ENCODE measurements around the gene ASAP2. TPM values are rescaled to one million over a fixed set of nuclear protein-coding genes. Genes with fewer than 3 reads are reported as not detected.

The ASAP2 gene
- total RNA-seq, 1 experiment from 2014 or later = 12.6 TPM

GRCh38 chr2:9188823-9189222, 17.8 kb upstream of the ASAP2 start:
- H3K56ac ChIP-seq (ENCODE audit: insufficient read length, low read depth, low read length) = no peak overlapping the region
- Mint-ChIP-seq H3K27ac (no peak overlapping the region), H3K9me3 (no peaks in the 10 kb centered on the region), H3K36me3 (ENCODE audit: insufficient read depth in 1 of 3, low read depth in 3 of 3) (no peaks in the 10 kb centered on the region), H3K4me1 (peaks cover 9 to 15% of the 10 kb centered on the region in 2 experiments), H3K4me3 (no peak overlapping the region), H3K27me3 (ENCODE audit: low read depth) (peaks cover 5% of the 10 kb centered on the region)
- H3K9me3 ChIP-seq (ENCODE audit: control insufficient read depth, low read depth, low read length) = no peaks in the 10 kb centered on the region
- H3K14ac ChIP-seq (ENCODE audit: insufficient read depth, low read length) = no peak overlapping the region
- H4K8ac ChIP-seq (replicated peaks; ENCODE audit: insufficient read length, low read depth, low read length) = no peak overlapping the region
- H2BK120ac ChIP-seq (ENCODE audit: low read depth, low read length, poor library complexity, severe bottlenecking) = no peak overlapping the region
- no peaks in the 10 kb centered on the region for H3K27me3 ChIP-seq (ENCODE audit: insufficient read depth, low read length)
- H3K9ac ChIP-seq (ENCODE audit: extremely low read depth, insufficient read length, low read length) = no peak overlapping the region
- no peak overlapping the region for H2BK5ac ChIP-seq (ENCODE audit: insufficient read length, low read length)
- H4K5ac ChIP-seq (ENCODE audit: insufficient read length, low read depth, low read length) = no peak overlapping the region
- no CpG with 5 or more reads among the region's 6 CpGs for WGBS (ENCODE audit: extremely low coverage, insufficient read length, low lambda C conversion rate)
- DNase-seq = no peak
- no peak overlapping the region for H3K18ac ChIP-seq (ENCODE audit: insufficient read length, low read depth, low read length)
- no peak overlapping the region for H2BK15ac ChIP-seq (ENCODE audit: low read depth, low read length)
- H2AK5ac ChIP-seq (ENCODE audit: insufficient read length, low read length) = no peak overlapping the region
- no peak overlapping the region for H3K4me2 ChIP-seq (ENCODE audit: insufficient read depth, insufficient read length, low read length)
- no peaks in the 10 kb centered on the region for H3K23me2 ChIP-seq (ENCODE audit: insufficient read length, low read depth, low read length, poor library complexity, severe bottlenecking)
- no peak overlapping the region for H2AFZ ChIP-seq (ENCODE audit: low read length)
- no peak overlapping the region for H3K27ac ChIP-seq (ENCODE audit: insufficient read length, low read depth, low read length)
- H4K91ac ChIP-seq (ENCODE audit: insufficient read length, low read depth, low read length) = no peak overlapping the region
- no peaks in the 10 kb centered on the region for H3K4me1 ChIP-seq (ENCODE audit: insufficient read depth, low read length)
- H3T11ph ChIP-seq (ENCODE audit: low read length) = no peak overlapping the region
- H3K23ac ChIP-seq (ENCODE audit: insufficient read length, low read depth, low read length) = no peak overlapping the region
- TF ChIP-seq CTCF (conservative IDR thresholded peaks at IDR 0.05) = no peak
- H3K79me1 ChIP-seq (ENCODE audit: insufficient read depth, low read depth, low read length, poor library complexity, severe bottlenecking) = no peaks in the 10 kb centered on the region
- no peak overlapping the region for H2BK20ac ChIP-seq (ENCODE audit: low read depth, low read length, poor library complexity, severe bottlenecking)
- no peak overlapping the region for H3K4ac ChIP-seq (ENCODE audit: low read depth, low read length)
- H2BK12ac ChIP-seq (ENCODE audit: insufficient read length, low read depth, low read length) = no peak overlapping the region
- H4K20me1 ChIP-seq (ENCODE audit: control insufficient read depth, insufficient read depth, insufficient read length) = no peaks in the 10 kb centered on the region
- H3K79me2 ChIP-seq (ENCODE audit: insufficient read depth, low read length) = no peaks in the 10 kb centered on the region

Measured in H9 (cell line).